H1 (cell line): ENCODE results near the gene HMOX2. TPM values are rescaled to one million over a fixed set of nuclear protein-coding genes. Genes with fewer than 3 reads are reported as not detected.

Source experiments
- JUND ChIP-seq: IDR thresholded peaks from 2 replicates; pipeline ENCODE4 v1.6.1; 2011; ENCODE audit warnings: mild to moderate bottlenecking, improper control_type of control experiment, low read length
- KDM1A ChIP-seq: fragments of 200-600, 300-600 bp; sonication (generic); IDR thresholded peaks from 2 replicates; pipeline ENCODE4 v1.7.1; 2016; ENCODE audit warnings: mild to moderate bottlenecking, low read length, borderline replicate concordance
- YY1 ChIP-seq: IDR thresholded peaks from 2 replicates; pipeline ENCODE4 v1.6.1; 2011; ENCODE audit warnings: low read depth, mild to moderate bottlenecking, low read length
- polyA plus RNA-seq, 7 experiments: library from polyadenylated mRNA; depleted of rRNA in 3 of 7; stranded (reverse) in 5 of 7; unstranded in 2 of 7; fragments of >200 nt in 5 of 7; fragments of 200-250 nt in 2 of 7; gene quantifications; 1 replicate in 5 of 7; 2 replicates in 1 of 7; 4 replicates in 1 of 7; pipeline versions ENCODE4 v1.2.1 to v1.2.3, GENCODE V29; 2011 to 2013; ENCODE audit warnings: missing spikeins in 2 of 7, mixed read lengths in 2 of 7
- total RNA-seq: library from RNA; stranded (reverse); fragmentation: NEBNext Ultra II Directional; extraction: Animal tissue kit (Norgen Biotek cat#: 25700); gene quantifications from 2 replicates; pipeline ENCODE4 v1.2.1, GENCODE V29; 2021

Gene HMOX2
- total and polyA plus RNA-seq, 2 of the 8 experiments (the other 6 are each of a cell fraction or from before 2014, with no cell fraction given), result 36.5 to 48.4 TPM

GRCh38 chr16:4471869-4472268, 4.3 kb upstream of the HMOX2 start (continued):
- TF ChIP-seq JUND (no peak), YY1 (no peak), KDM1A (no peak)
- TF ChIP-seq, all 59 proteins: peak for 0
